Stimulated activated CD4-positive, alpha-beta T cell treated with anti-CD3 and anti-CD28 coated beads, Interleukin-12 subunit alpha, Interleukin-12 subunit beta, amount 100 ng/mL, for 24 hours (primary cell): Measurements from ENCODE around the gene CCAR1.
"Not testable (repeated sequence)": the region's sequence is repeated elsewhere in the genome, so short reads cannot be mapped to it uniquely, and the experiment has no call there.

Experiments used
- DNase-seq, 2 experiments: peaks; one replicate each; pipeline ENCODE4 v3.0.0-alpha.2; 2020; ENCODE audit warnings: low read depth in 2 of 2

Gene CCAR1, protein sequence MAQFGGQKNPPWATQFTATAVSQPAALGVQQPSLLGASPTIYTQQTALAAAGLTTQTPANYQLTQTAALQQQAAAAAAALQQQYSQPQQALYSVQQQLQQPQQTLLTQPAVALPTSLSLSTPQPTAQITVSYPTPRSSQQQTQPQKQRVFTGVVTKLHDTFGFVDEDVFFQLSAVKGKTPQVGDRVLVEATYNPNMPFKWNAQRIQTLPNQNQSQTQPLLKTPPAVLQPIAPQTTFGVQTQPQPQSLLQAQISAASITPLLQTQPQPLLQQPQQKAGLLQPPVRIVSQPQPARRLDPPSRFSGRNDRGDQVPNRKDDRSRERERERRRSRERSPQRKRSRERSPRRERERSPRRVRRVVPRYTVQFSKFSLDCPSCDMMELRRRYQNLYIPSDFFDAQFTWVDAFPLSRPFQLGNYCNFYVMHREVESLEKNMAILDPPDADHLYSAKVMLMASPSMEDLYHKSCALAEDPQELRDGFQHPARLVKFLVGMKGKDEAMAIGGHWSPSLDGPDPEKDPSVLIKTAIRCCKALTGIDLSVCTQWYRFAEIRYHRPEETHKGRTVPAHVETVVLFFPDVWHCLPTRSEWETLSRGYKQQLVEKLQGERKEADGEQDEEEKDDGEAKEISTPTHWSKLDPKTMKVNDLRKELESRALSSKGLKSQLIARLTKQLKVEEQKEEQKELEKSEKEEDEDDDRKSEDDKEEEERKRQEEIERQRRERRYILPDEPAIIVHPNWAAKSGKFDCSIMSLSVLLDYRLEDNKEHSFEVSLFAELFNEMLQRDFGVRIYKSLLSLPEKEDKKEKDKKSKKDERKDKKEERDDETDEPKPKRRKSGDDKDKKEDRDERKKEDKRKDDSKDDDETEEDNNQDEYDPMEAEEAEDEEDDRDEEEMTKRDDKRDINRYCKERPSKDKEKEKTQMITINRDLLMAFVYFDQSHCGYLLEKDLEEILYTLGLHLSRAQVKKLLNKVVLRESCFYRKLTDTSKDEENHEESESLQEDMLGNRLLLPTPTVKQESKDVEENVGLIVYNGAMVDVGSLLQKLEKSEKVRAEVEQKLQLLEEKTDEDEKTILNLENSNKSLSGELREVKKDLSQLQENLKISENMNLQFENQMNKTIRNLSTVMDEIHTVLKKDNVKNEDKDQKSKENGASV

GRCh38 chr10:68720793-68721672 is at the start of gene CCAR1:
Gene CCAR1 (plus strand): TSS chr10:68721239. CDS start chr10:68722505, 1,266 bp downstream.
- DNase-seq: peak; percentile 94 to 96

GRCh38 chr10:68684413-68684812 is 36.6 kb upstream of the CCAR1 start:
- no peak for DNase-seq

DNA sequence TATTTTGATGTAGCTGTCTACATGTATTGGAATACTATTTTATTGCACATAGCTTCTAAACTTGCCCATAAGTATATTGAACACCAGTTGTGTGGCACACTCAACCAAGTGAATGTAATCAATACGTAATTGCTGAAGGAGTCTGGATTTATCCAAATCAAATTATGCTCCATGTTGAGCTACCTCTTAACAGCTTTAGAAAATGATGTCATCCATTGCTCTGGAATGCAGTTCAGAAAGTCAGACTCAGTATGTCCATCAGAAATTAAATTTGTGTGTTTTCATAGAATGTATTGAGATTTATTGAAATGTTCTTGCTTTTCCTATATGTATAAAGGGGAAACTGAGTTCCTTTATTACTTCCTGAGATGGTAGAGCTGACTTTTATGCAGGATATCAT is 25.0 kb upstream of the CCAR1 start:
- no peak for DNase-seq

DNA sequence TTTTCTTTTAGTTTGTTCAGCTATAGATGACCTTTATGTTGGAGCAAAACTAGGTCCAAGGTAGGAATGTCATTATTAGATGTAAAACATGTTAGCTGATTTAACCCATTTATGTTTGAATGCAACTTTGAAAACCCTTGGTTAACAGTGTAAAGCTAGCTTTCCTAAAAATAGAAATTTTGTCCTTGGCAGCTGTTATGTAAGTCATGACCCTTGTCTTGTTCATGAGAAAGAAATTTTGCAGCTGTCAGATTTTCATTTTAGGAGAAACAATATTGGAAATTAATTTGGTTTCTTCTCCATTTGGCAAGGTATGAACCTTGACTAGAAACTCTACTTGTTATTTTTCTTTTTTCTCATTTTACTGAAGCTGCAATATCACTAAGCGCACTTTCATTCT is 23.9 kb upstream of the CCAR1 start:
- DNase-seq: no peak

DNA sequence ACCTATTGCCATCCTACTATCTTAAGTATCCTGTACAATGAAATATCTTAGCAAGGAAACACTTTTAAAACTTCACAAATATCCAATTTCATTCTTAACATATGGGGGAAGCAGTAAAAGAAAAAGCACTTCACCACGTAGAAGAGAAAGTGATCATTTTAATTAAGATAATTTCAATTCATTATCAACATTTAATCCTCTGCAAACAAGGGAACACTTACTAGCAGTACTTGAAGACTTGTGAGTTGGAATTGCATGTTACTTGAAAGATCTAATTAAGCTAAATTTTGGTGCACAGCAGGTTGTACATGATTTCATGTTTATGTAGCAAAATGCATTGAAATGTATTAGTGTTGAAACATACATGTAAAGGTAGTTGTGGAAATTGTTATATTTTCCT is 20.8 kb upstream of the CCAR1 start:
- no peak for DNase-seq

GRCh38 chr10:68705548-68705947 is 15.5 kb upstream of the CCAR1 start:
- no peak for DNase-seq

GRCh38 chr10:68708987-68709386 is 12.1 kb upstream of the CCAR1 start:
- not testable (repeated sequence) for DNase-seq

DNA sequence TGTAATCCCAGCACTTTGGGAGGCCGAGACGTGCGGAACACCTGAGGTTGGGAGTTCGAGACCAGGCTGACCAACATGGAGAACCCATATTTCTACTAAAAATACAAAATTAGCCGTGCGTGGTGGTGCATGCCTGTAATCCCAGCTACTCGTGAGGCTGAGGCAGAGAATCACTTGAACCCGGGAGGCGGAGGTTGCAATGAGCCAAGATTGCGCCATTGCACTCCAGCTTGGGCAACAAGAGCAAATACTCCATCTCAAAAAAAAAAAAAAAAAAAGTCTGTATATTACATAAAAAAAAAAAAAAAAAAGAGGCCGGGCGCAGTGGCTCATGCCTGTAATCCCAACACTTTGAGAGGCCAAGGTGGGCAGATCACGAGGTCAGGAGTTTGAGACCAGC is 8.0 kb upstream of the CCAR1 start:
- not testable (repeated sequence) for DNase-seq

GRCh38 chr10:68717435-68717834 is 3.6 kb upstream of the CCAR1 start:
- DNase-seq: no peak

DNA sequence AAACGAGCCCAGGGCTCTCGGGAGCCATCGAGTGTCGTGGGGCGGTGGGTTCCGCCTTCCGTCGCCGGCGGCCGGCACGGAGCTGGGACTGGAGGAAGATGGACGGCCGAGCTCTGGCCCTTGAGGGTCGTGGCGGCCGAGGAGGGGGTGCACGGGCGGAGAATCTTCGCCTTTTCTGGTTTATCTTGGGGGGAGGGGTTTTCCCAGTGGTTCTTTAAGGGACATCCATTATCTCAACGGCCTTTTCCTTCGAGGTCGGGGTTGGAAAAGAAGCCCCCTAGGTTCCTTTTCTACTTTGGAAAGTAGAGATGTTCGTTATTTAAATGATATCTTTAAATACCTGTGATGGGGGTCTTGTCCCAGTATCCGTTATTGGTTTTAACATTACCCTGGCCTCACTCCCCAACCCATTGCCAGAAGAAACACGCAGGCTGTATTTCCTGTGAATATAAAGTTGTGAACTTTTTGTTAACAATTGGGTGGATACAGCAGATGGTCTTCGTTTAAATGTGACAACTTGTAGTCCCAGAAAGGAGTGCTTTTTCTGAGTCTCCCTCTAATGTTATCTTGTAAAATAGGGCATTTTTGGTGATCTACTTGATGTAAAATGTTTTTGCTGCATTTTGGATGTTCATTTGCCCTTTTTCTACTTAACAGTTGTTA is 765 bp downstream of the CCAR1 start:
- no peak for DNase-seq

- no peak for DNase-seq
These were observed 4.0 kb downstream of the CCAR1 start for GRCh38 chr10:68725016-68725415.

DNA sequence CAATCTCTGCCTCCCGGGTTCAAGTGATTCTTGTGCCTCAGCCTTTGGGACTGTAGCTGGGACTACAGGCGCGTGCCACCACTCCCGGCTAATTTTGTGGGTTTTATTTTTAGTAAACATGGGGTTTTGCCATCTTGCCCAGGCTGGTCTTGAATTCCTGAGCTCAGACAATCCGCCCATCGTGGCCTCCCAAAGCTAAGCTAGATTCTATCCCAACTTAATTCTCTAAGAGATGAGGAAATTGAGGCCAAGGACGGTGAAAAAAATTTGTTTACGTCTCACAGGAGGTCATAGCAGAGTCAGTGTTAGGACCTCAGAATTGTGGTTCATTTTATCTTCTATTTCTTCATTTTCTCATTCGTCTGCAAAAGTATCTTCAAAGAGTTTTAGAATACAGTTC is 6.1 kb downstream of the CCAR1 start:
- DNase-seq: no peak

GRCh38 chr10:68732651-68733050 is 11.6 kb downstream of the CCAR1 start:
- no peak for DNase-seq

- no peak for DNase-seq
These were observed 13.3 kb downstream of the CCAR1 start for GRCh38 chr10:68734349-68734748.

GRCh38 chr10:68735119-68735518 is 14.1 kb downstream of the CCAR1 start:
- no peak for DNase-seq

DNA sequence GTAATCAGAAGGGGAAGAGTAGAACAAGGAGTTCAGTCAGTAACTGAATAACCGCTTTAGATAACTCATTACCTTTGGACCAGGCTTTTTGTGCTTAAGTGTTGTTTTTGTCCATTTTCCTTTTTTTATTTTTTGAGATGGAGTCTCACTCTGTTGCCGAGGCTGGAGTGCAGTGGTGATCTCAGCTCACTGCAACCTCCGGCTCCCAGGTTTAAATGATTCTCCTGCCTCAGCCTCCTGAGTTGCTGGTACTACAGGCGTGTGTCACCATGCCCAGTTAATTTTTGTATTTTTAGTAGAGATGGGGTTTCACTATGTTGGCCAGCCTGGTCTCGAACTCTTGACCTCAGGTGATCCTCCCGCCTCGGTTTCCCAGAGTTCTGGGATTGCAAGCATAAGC is 14.7 kb downstream of the CCAR1 start:
- not testable (repeated sequence) for DNase-seq

DNA sequence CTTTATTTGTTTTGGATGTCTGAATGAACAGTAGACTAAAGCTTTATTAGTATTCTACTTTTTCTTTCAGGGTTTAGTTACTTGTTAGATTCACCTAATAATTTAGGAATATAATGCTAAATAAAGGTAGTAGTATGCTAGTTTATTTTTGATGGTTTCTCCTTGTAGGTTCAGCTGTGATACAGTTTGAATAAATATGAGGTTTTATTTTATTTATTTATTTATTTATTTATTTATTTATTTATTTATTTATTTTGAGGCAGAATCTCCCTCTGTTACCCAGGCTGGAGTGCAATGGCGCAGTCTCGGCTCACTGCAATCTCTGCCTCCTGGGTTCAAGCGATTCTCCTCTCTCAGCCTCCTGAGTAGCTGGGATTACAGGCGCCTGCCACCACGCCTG is 19.6 kb downstream of the CCAR1 start:
- not testable (repeated sequence) for DNase-seq

DNA sequence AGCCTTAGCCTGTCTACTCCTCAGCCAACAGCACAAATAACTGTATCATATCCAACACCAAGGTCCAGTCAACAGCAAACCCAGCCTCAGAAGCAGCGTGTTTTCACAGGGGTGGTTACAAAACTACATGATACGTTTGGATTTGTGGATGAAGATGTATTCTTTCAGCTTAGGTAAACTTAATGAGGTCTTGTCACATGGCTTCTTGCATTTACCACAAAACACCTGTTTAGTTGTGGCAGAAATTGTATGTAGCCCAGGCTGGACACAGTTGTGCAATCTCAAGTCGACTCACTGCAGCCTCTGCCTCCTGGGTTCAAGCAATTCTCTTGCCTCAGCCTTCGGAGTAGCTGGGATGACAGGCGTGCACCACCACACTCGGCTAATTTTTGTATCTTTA is 21.4 kb downstream of the CCAR1 start:
- DNase-seq: no peak

- no peak for DNase-seq
These were observed 31.8 kb downstream of the CCAR1 start for GRCh38 chr10:68752711-68753350.

- no peak for DNase-seq
These were observed 35.2 kb downstream of the CCAR1 start for GRCh38 chr10:68756246-68756645.
